Heart right ventricle (tissue), 16 donors: Measurements from ENCODE around the gene DUSP14. TPM values are rescaled to one million over a fixed set of nuclear protein-coding genes. Genes with fewer than 3 reads are reported as not detected.
A peak's percentile ranks its signal among the peaks of the same experiment; 100 is the strongest.

Experiments used
- ATAC-seq, 8 donors: fragments of 200-7000 bp; cut with Tn5 transposase; one replicate each; pipeline ENCODE4 v1.9.1; 2020; ENCODE audit warnings: mild to moderate bottlenecking in 8 of 8, moderate library complexity in 8 of 8, moderate number of reproducible peaks in 1 of 8
- DNase-seq, 2 donors: peaks; one replicate each; pipeline ENCODE4 v3.0.0-alpha.2; 2020
- H3K27ac ChIP-seq, 10 donors: fragments of 200-600 bp; sonication (generic) in 2 of 10; one replicate each; pipeline versions ENCODE4 v1.5.0 to v1.8.0; 2020 to 2022; ENCODE audit warnings: mild to moderate bottlenecking in 3 of 10
- H3K27me3 ChIP-seq, 7 donors: fragments of 200-600 bp; one replicate each; pipeline ENCODE4 v1.8.0; 2021 to 2022; ENCODE audit warnings: mild to moderate bottlenecking in 2 of 7
- H3K36me3 ChIP-seq, 9 donors: fragments of 200-600 bp; sonication (generic) in 1 of 9; one replicate each; pipeline versions ENCODE4 v1.5.0 to v1.8.0; 2020 to 2022; ENCODE audit warnings: mild to moderate bottlenecking in 2 of 9
- H3K4me1 ChIP-seq, 9 donors: fragments of 200-600 bp; sonication (generic) in 1 of 9; one replicate each; pipeline versions ENCODE4 v1.5.0 to v1.8.0; 2020 to 2022; ENCODE audit warnings: mild to moderate bottlenecking in 4 of 9
- H3K4me3 ChIP-seq, 10 donors: fragments of 200-600 bp; sonication (generic) in 2 of 10; one replicate each; pipeline versions ENCODE4 v1.5.0 to v1.8.0; 2020 to 2022; ENCODE audit warnings: mild to moderate bottlenecking in 7 of 10, moderate library complexity in 2 of 10
- H3K9me3 ChIP-seq, 11 donors: fragments of 200-600 bp in 10 of 11; sonication (generic) in 2 of 11; one replicate each; pipeline versions ENCODE4 v1.5.0 to v1.8.0; 2013 to 2022; ENCODE audit warnings: mild to moderate bottlenecking in 2 of 11, control low read depth in 1 of 11, moderate library complexity in 1 of 11
- WGBS, 2 donors: extraction: QIAGEN DNeasy Blood & Tissue Kit; methylation state at CpG; one replicate each; pipeline ENCODE4 v1.1.7; 2013; ENCODE audit warnings: inconsistent platforms in 1 of 2; 5-methylcytosine and 5-hydroxymethylcytosine counted together
- intact Hi-C, 10 donors: fragments of 100-400 bp; cut with DNase I; formaldehyde crosslinking; loops; one replicate each; pipeline versions ENCODE4 v1.11.1 to v1.14.2; 2022
- polyA plus RNA-seq, 2 donors: library from polyadenylated mRNA; stranded (reverse); fragments of 200-250 nt; gene quantifications; one replicate each; pipeline ENCODE4 v1.2.3, GENCODE V29; 2013
- total RNA-seq, 10 donors: library from RNA; stranded (reverse); fragmentation: NEBNext Ultra II Directional in 3 of 10; extraction: Animal tissue kit (Norgen Biotek cat#: 25700) in 3 of 10; gene quantifications; one replicate each; pipeline versions ENCODE4 v1.2.1 to v1.2.4, GENCODE V29; 2021 to 2023
- TF ChIP-seq, protein P1 (sequence below), 9 donors: fragments of 200-600 bp; sonication (generic) in 2 of 9; IDR thresholded peaks; one replicate each; pipeline versions ENCODE4 v1.5.0 to v1.8.0; 2021 to 2022; ENCODE audit warnings: antibody characterized with exemption in 9 of 9, mild to moderate bottlenecking in 5 of 9, moderate library complexity in 1 of 9
- donor health status: Arrhythmogenic right ventricular cardiomyopathy.
- donor health status: ischemic (EF 13 %, LVEDD 7.1; RV severe dilation, severe dysfunction).
- donor health status: healthy with polysubstance abuse.
- donor health status: DM: no; HTN: yes; CAD: no.
- donor health status: DM: no; HTN: no; CAD: no.
- donor health status: ischemic (EF 25% LVEDD 6.9; RV normal size, moderate dysfunction).
- donor health status: ischemic (EF 25% LVEDD 5.7; RV mildly dilated, moderate dysfunction).
- donor health status: healthy.
- donor health status: DM: yes; HTN: yes; CAD: no.
- donor health status: Ischemic cardiomyopathy.
- donor health status: ischemic (EF 35%, LVEDD 5.7; RV mildly dilated, moderate dysfunction).
- donor health status: nonischemic (EF 11% LVEDD 7.7; RV severe dilation, severe dysfunction).
- donor health status: DM: yes; HTN: yes; CAD: no.
- donor health status: PGD.
- donor health status: ischemic (EF 29% LVEDD 5.4; RV normal size, mild dysfunction).
- donor health status: nonischemic (EF 23%, LVEDD 6.1; RV moderate dilation, normal function).

DUSP14 gene
- total and polyA plus RNA-seq, 12 donors, result 6.0 to 21.7 (median 18.5) TPM

DNA sequence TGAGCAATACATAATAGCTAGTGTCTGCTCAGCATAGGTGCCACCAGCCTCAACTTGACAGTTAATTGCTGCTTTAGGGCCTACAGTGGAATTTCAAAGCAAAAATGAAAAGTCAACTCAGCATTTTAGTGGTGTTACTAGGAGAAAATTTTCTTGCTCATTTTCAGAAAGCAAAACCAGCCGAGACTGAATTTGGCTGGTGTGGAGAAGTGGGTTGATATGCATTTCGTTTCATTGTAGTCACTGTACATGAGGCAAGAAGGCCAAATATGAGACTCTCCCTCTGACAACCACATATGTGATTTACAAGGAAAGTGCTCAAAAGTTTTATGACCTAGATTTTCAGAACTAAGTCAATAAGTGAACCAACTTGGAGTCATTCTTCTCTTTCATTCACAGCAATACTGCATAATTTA lies 54.0 kb downstream of the DUSP14 start:
- Histone ChIP-seq H3K4me1 (peaks cover 2 to 37% (median 30%) of the 10 kb centered on the region in 9 donors), H3K36me3 (peaks cover 0 to 62% (median 37%) of the 10 kb centered on the region in 9 donors), H3K27me3 (no peaks in the 10 kb centered on the region), H3K9me3 (no peaks in the 10 kb centered on the region), H3K27ac (no peak overlapping the region), H3K4me3 (no peak overlapping the region)
- intact Hi-C loops, result no loop called here
- TF ChIP-seq, protein P1, sequence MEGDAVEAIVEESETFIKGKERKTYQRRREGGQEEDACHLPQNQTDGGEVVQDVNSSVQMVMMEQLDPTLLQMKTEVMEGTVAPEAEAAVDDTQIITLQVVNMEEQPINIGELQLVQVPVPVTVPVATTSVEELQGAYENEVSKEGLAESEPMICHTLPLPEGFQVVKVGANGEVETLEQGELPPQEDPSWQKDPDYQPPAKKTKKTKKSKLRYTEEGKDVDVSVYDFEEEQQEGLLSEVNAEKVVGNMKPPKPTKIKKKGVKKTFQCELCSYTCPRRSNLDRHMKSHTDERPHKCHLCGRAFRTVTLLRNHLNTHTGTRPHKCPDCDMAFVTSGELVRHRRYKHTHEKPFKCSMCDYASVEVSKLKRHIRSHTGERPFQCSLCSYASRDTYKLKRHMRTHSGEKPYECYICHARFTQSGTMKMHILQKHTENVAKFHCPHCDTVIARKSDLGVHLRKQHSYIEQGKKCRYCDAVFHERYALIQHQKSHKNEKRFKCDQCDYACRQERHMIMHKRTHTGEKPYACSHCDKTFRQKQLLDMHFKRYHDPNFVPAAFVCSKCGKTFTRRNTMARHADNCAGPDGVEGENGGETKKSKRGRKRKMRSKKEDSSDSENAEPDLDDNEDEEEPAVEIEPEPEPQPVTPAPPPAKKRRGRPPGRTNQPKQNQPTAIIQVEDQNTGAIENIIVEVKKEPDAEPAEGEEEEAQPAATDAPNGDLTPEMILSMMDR (IDR thresholded peaks at IDR 0.05), result no peak
- DNase-seq, result no peak
- 94 to 97% methylated on average over 2 of the region's 2 CpGs for WGBS, 2 donors
- ATAC-seq, result no peak

DNA sequence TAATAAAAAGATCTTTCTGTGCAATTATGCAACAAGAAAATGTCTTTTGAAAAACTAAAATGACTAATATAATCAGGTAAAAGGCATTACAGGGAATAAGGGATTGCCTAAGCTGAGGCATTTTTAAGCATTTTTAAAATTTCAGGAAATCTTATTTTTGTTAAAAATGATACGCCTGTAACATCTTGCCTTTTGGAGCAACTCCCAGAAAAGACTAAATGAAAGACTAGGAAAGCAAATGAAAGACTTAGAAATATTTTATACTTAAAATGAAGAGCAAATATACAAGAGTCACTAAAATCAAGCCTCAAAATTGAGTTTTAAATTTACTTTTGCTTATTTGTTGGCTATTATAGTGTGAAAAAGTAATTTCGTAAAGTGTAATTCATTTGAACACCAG lies 55.8 kb downstream of the DUSP14 start:
- intact Hi-C loops, result no loop called here
- Histone ChIP-seq H3K36me3 (peaks cover 0 to 52% (median 18%) of the 10 kb centered on the region in 9 donors), H3K27me3 (no peaks in the 10 kb centered on the region), H3K4me3 (no peak overlapping the region), H3K9me3 (no peaks in the 10 kb centered on the region), H3K4me1 (peaks cover 2 to 54% (median 42%) of the 10 kb centered on the region in 9 donors), H3K27ac (no peak overlapping the region)
- WGBS, 2 donors, result 87 to 91% methylated on average over 2 of the region's 2 CpGs
- no peak for DNase-seq
- no peak for ATAC-seq
- TF ChIP-seq, protein P1 (IDR thresholded peaks at IDR 0.05), result no peak

DNA sequence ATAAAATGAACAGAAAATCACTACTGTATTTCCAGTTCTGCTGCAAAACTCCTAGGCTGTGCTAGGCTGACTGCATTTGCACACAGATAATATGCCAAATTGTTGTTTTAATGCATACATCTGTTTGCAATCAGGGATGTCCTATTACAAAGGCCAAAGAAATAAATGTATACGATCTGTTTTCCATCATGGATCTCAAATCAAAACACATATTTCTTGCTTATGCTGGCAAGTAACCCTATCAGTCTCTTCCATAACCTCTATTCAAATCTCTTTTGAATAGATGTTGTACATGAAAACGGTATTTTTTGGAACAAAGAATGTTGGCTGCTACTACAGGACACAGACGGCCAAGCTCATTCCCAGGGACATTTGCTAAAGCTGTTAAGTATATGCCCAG lies 56.6 kb downstream of the DUSP14 start:
- Histone ChIP-seq H3K27ac (peak overlapping the region in 2 of 10 donors; percentile 6 to 53), H3K36me3 (peaks cover 0 to 52% (median 11%) of the 10 kb centered on the region in 9 donors), H3K4me3 (no peak overlapping the region), H3K9me3 (no peaks in the 10 kb centered on the region), H3K27me3 (no peaks in the 10 kb centered on the region), H3K4me1 (peaks cover 5 to 62% (median 50%) of the 10 kb centered on the region in 9 donors)
- ATAC-seq (no peak), DNase-seq (no peak)
- intact Hi-C loops, result no loop called here
- TF ChIP-seq, protein P1 (IDR thresholded peaks at IDR 0.05), result no peak
- WGBS, 2 donors, result 32% methylated on average over 3 of the region's 3 CpGs

DNA sequence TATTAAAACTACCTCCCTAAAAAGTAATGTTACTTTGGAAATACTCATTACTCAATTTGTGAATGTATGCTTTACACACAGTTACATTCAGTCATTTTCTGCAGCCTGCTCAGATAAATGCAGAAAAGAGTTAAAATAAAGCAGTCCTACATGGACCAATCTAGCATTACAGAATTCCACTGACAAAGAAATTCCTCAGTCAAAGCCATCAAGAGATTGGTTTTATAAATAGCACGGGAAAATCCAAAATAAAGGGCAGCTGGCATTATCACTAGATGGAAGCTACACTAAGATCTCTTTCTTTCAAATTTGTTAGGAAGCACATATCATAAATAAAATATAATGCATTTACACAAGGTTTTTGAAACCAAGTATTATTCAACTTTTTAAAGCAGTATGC lies 58.3 kb downstream of the DUSP14 start:
- Histone ChIP-seq H3K4me1 (peaks cover 5 to 70% (median 53%) of the 10 kb centered on the region in 9 donors), H3K9me3 (no peaks in the 10 kb centered on the region), H3K36me3 (peaks cover 0 to 51% (median 0%) of the 10 kb centered on the region in 9 donors), H3K4me3 (no peak overlapping the region), H3K27me3 (no peaks in the 10 kb centered on the region), H3K27ac (peak overlapping the region in 4 of 10 donors; percentile 9 to 53 (median 18))
- intact Hi-C loops, result no loop called here
- DNase-seq, result no peak
- peak in 2 of 8 donors; percentile 34 to 60 for ATAC-seq
- whole genome bisulfite sequencing, 2 donors, result 22 to 31% methylated on average over 1 of the region's 1 CpG
- TF ChIP-seq, protein P1 (IDR thresholded peaks at IDR 0.05), result no peak
